Measurements from ENCODE around the gene ELF4. TPM values are rescaled to one million over a fixed set of nuclear protein-coding genes. Genes with fewer than 3 reads are reported as not detected.
A peak's percentile ranks its signal among the peaks of the same experiment; 100 is the strongest.

Gene ELF4
- total and polyA plus RNA-seq, 2 of the 13 experiments (the other 11 are each of a cell fraction or from before 2014, with no cell fraction given) = 1.3 to 2.6 TPM

- TF ChIP-seq ARID3A (IDR thresholded peaks at IDR 0.05; ENCODE audit: low read depth, low read length) (no peak), PBX2 (CRISPR knock-in tag; IDR thresholded peaks at IDR 0.05) (no peak), MLLT10 (CRISPR knock-in tag; IDR thresholded peaks at IDR 0.05) (no peak), ZSCAN29 (CRISPR knock-in tag; conservative IDR thresholded peaks at IDR 0.05) (no peak), IKZF5 (CRISPR knock-in tag; IDR thresholded peaks at IDR 0.05) (no peak), ZNF839 (CRISPR knock-in tag; IDR thresholded peaks at IDR 0.05; ENCODE audit: borderline replicate concordance) (no peak), EEA1 (CRISPR knock-in tag; IDR thresholded peaks at IDR 0.05; ENCODE audit: borderline replicate concordance) (no peak), ZNF501 (CRISPR knock-in tag; IDR thresholded peaks at IDR 0.05) (no peak), MXD3 (CRISPR knock-in tag; IDR thresholded peaks at IDR 0.05) (no peak), ZMYM4 (CRISPR knock-in tag; IDR thresholded peaks at IDR 0.05) (peak; percentile 27; the same call in 1 of the 2 replicates), GABPA (IDR thresholded peaks at IDR 0.05; ENCODE audit: low read depth, low read length) (peak; percentile 52), GABPA (CRISPR knock-in tag; IDR thresholded peaks at IDR 0.05; ENCODE audit: low read depth) (peak; percentile 83), ETV5 (CRISPR knock-in tag; IDR thresholded peaks at IDR 0.05; ENCODE audit: borderline replicate concordance) (peak; percentile 58; the same call in 1 of the 2 replicates), TCF7 (IDR thresholded peaks at IDR 0.05; ENCODE audit: low read depth) (no peak), KDM2A (CRISPR knock-in tag; IDR thresholded peaks at IDR 0.05; ENCODE audit: borderline replicate concordance, low read depth) (no peak), IRX3 (CRISPR knock-in tag; IDR thresholded peaks at IDR 0.05; ENCODE audit: borderline replicate concordance, low read depth) (no peak), YY1 (IDR thresholded peaks at IDR 0.05; ENCODE audit: insufficient read depth, insufficient replicate concordance, low read depth, low read length) (no peak), GABPB1 (CRISPR knock-in tag; IDR thresholded peaks at IDR 0.05) (peak; percentile 74), POLR2A (IDR thresholded peaks at IDR 0.05; ENCODE audit: insufficient read depth in 1 of 2, low read depth in 2 of 2, low read length in 2 of 2) (peak; percentile 36 to 70; a peak in 3 of 4 replicates), SALL2 (CRISPR knock-in tag; IDR thresholded peaks at IDR 0.05) (no peak), PAXIP1 (CRISPR knock-in tag; conservative IDR thresholded peaks at IDR 0.05) (peak; percentile 29; the same call in 1 of the 2 replicates)
These were observed 18.2 kb downstream of the ELF4 start (continued) for GRCh38 chrX:130091980-130092522.

All from HepG2 (cell line).